ENCODE data around the gene HLA-DRB1.

DNA sequence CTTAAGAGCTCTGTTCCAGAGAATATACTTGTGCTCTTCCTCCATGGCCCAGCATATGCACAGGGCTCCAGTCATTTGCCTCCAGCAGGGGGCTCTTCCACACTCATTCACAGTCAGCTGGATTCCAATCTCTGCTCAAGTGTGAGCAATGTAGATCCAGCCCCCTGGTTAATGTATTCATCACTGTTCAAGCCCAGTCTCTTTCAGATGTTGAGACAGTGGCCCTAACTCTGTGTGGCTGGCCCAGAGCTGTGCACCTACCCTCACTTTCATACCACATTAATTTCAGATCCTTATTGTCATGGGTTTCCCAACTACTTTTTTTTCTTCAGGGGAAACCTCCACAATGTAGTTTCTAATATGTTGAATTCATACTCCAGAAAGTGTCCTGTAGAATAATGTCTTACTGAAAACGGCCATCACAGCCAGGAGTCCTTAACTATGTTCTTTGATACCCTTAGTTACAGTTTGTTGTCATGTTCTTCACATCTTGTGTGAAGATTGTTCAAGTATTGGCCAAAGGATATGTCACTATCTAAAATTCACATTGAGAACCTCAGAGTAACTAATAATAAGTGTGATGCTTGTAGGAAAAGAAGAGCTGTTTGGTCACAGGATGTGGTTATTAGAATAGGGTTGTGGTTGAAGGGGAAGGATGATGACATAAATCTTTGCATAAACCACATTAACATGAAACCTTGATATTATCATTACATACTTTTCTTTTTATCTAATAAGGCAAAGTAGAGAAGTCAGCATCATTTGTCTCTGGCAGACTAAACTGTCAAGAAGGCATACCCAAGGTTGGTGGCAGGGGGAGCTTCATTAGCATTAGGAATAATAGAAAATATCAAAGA lies 33.1 kb upstream of the HLA-DRB1 start:
- TF ChIP-seq POLR2AphosphoS5 (IDR thresholded peaks at IDR 0.05; ENCODE audit: insufficient read depth, low read depth, low read length) = no peak
- TF ChIP-seq, protein P1, sequence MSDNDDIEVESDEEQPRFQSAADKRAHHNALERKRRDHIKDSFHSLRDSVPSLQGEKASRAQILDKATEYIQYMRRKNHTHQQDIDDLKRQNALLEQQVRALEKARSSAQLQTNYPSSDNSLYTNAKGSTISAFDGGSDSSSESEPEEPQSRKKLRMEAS (IDR thresholded peaks at IDR 0.05; ENCODE audit: insufficient read depth, insufficient read length) = no peak
- no peak for TF ChIP-seq EZH2 (IDR thresholded peaks at IDR 0.05; ENCODE audit: borderline replicate concordance, low read depth, low read length, severe bottlenecking)
